HG02970 (cell line): ENCODE measurements around the gene MAP2.

Source experiments
- ATAC-seq: cut with Tn5 transposase; IDR thresholded peaks from one replicate; pipeline ENCODE4 v1.9.1; 2021; ENCODE audit warnings: mild to moderate bottlenecking, moderate library complexity, moderate number of reproducible peaks; ENCODE audit not compliant: unreplicated experiment, low FRiP score

The MAP2 gene

DNA sequence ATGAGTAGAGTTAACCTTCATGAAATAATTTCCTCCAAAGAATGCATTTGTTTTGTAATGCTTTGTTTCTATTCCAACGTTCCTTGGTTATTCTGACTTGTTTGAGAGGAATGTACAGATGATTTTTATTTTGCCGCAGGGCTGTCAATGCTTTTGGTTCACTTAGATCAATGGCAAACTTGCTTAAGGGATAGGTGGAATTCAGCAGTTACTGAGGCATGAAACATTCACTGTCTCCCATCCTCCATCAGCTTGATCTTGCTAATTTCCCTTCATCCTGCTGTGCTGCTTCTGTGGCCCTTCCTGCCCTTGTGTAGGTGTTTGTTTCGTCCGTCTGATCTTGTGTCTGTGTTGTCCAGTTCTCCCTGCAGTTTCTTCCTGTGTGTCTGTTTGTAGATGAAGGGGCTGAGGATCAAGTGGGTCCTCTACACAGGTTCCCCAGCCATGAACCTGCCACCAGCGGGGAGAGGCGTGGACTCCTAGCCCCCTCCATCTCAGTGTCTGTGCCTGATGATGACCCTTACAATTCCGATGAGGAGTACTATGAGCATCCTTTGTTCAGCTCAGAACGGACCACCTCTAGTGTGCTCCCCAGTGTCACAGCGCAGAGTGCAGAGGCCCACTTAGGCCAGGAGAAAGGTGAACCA is 263.6 kb downstream of the MAP2 start:
- no peak for ATAC-seq

DNA sequence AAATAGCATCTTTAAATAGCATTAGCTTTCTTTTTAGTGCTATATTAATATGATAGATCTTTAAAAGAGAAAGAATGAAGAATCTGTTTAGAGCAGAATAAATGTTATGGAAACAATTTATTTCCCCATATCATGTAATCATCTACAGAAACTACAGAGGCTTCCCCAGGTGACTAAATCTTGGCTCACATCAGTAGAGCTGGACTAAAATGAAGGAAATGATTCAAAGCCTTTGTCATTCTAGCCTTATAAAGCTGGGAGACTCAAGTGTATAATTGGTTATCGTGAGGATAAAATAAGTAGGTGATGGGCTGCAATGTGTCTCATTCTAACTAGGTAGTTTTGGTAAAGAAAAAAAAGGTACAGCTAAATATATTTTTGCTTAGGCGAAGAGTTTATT is 264.5 kb downstream of the MAP2 start:
- no peak for ATAC-seq

DNA sequence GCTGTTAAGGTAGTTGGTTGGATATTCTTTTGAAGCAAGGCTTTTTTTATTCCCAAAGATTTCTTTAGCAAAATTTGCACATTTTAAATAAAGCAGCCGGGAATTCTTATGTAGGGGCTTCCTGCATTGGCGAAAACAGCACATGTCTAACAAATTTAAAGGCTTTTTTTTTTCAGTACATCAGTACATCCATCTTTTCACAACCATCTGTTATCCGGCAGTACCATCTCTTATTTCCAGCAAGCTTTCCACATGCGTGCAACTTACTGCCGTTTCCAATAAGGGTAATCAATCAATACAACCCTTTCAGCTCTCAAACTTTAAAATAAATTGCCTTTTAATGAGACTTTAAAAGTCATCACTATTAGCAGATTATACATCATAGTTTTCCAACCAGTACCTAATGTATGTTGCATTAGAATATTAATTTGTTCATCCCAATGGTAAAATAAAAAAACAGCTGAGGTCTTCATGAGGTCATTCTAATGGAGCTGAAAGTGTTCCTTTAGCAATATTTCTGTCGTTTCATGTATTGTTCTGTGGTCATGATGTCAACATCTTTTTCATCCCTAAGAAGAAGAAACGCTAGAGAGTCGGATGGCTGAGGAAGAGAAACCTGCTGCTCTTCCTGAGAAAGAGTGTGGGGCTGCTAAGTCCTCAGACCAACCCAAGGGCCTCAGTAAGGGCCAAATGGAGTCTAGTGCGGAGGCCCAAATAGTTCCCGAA is 266.3 kb downstream of the MAP2 start:
- ATAC-seq = no peak

DNA sequence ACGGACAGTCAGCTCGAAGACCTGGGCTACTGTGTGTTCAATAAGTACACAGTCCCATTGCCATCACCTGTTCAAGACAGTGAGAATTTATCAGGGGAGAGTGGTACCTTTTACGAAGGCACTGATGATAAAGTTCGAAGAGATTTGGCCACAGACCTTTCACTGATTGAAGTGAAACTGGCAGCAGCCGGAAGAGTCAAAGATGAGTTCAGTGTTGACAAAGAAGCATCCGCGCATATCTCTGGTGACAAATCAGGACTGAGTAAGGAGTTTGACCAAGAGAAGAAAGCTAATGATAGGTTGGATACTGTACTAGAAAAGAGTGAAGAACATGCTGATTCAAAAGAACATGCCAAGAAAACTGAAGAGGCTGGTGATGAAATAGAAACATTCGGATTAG is 270.9 kb downstream of the MAP2 start:
- no peak for ATAC-seq

DNA sequence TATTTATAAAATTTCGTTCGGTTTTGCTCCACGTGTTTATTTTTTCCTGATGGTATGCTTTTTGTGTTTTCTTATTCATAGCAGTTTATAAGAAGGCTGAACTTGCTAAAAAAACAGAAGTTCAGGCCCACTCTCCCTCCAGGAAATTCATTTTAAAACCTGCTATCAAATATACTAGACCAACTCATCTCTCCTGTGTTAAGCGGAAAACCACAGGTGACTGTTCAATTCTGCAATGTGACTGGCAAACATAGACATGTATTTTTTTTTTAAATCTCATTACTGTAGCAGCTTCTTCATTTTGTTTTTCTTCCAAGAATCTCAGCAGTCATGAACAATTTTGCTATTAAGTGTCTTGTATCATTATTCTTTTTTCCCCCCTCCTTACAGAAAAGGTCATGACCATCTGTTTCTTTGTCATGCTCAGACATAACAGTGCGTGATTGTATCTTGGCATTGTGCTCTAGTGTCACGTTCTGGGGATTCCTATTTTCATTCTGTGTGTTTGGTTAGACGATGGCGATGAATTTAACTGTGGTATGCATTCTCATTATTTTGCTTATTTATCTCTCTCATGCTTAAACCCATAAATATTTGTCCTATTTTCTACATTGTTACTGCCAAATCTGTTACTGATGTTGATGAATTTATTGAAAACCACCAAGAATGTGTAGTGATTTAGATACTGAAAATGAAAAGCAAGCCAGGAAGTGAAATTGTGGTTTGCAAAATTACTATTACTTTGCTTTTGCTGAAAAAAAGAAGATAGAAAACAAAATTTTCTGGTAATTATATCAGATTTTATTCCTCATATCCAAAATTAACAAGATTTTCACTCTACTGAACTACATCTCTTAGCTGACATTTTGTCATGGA is 273.2 kb downstream of the MAP2 start:
- ATAC-seq = peak; percentile 72

DNA sequence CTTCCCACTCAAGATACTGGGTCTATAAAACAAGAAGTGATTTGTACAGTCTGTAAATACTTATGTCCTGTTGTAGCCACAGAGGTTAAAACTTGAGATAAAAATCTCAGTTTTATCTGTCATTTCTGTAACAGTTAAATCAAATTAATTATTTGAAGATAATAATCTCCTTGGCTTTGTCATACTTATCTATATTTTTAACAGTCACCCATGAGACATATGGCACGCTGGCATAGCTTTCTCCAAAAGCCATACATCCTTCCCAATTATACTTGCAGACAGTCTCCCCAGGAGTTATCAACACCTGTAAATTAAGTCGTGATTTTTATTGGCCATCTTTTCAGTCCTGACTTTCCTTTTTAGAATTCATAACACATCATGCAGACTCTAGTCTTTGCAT is 278.9 kb downstream of the MAP2 start:
- no peak for ATAC-seq

DNA sequence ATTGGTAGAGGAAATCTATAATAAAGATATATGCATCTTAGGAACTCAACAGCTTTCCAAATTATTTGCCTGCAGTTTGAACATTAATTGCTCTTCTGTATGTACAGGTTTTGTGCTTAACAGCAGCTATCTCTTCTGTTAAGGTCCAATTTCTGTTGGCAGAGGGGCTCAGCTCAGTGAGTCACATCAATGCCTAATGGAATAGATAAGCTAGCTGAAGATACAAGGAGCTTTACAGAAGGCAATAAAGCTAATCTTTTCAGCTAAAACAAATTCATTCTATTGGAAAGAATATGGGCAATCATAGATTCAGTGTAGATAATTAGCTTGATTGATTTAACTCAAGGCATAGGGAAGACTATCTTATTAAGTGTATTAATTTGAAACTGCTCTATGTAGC is 289.4 kb downstream of the MAP2 start:
- no peak for ATAC-seq

DNA sequence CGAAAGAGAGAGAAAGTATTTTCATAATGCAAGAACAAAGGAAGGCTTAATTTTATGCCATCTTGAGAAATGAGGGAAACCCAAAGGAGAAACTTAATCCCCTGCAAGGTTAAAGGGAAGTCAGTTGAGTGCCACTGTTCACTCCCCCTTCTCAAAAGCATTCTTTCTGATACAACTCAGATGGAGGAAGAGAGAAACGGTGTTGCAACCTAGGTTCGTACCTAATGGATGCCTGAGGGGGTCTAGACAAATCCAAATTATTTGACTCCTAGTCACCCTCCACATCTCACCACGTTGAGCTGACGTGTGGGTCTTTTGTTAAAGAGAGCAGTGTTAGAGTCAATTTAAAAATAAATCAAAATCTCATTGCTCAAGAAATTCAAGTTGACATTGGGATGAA is 295.2 kb downstream of the MAP2 start:
- ATAC-seq = no peak

DNA sequence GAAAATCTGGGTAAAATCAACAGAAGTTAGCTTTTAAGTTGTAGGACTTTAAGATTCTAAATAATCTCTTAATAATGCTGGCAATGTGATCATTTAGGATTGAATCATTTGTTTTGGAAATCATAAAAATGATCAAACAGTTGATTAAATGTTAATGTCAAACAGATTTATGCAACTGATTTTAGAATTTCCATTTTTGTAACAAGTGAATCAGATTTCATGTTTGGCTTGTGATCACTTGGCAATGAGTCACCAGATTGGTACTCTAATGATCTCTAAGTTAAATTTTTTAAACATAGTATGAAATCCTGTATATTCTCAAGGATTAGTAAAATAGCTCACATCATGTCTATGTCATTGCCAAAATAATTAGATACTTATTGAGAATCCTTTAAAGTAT is 297.6 kb downstream of the MAP2 start:
- ATAC-seq = no peak

DNA sequence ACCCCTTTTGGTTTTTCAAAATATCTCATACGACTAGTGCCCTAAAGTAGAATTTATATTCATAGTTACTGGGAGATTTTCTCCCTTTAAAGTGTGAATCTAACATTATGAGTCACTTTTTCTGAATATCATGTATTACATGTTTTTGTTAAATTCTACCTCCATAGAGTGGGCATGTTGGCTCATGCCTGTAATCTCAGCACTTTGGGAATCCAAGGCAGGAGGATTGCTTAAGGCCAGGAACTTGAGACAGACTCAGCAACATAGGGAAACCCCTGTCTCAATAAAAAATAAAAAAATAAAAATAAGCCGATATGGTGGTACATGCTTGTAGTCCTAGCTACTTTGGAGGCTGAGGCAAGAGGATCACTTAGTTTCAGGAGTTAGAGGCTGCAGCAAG is 302.5 kb downstream of the MAP2 start:
- no peak for ATAC-seq

DNA sequence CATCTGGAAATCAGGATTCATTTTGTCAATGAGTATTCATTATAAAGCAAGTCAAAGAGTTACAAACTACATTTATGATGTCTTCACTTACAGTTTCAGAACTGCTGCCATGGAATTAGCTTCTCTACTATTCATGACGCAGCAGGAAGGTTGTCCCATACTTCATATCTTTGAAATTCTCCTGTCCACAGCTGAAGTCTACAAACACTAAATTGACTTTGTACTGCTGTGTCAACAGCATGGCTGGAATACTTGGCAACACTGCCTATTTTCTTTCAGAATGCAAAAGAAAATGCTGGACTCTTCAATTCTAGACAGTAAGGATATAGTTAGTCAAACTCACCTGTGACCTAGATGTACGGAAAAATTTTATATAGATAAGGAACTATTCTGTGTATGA is 303.2 kb downstream of the MAP2 start:
- no peak for ATAC-seq

DNA sequence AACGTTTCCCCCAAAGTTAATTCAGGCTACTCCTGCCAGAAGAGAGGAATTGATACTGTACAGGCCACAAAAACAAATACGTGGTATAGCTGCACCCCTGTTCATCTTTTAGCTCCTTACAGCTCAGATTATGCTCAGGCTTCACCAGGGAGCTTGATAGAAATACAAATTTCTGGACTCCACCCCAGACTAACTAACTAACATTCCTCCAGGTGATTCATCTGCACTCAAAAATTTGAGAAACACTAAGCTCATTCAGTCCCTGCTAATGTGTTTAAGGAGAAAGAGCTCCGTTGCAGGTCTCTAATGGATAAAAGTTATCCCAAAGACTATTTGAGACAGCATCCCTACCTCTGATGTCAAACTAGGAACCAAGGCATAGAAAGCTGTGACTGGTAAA is 311.0 kb downstream of the MAP2 start:
- ATAC-seq = no peak

DNA sequence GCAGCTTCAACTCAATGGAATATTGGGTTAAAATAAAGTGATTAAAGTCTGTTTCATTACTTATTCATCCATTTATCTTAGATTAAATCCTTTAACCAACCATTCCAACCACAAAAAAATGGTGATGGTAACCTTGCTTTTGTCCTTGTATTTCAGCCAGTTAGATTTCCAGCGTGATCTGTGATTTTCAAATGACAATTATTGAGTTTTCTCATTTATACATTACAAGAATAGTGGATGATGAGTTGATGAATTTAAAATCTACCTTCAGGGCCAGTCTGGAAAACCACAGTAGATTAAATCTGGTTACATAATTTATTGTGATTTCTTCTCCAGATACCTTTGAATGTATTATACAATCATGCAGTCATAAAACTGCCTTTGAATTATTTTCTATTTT is 318.1 kb downstream of the MAP2 start:
- no peak for ATAC-seq

DNA sequence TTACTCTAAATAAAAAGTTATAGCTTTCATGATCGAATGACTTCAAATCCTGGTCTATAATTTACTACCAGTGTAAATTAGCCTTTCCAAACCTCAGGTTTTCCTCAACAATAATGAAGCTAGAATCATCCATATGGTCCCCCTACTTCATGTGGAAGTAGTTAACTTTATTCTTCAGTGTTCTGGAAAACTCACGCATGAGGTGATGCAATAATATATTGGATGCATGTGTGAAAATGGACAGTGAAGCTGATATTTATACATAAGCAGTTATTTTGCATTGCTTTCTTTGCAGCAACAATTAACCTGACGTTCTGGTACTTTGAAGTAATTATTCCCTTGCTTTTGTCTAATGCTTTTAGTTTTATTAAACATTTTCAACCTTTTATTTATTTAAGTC is 329.2 kb downstream of the MAP2 start:
- ATAC-seq = no peak

DNA sequence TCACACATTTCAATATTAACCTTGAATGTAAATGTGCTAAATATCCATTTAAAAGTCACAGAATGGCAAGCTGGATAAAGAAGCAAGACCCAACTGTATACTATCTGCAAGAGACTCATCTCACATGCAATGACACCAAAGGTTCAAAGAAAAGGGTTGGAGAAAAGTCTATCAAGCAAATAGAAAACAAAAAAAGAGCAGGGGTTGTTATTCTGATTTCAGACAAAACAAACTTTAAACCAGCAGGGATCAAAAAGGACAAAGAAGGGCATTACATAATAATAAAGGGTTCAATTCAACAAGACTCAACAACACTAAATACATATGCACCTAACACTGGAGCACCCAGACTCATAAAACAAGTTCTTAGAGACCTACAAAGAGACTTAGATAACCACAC is 333.3 kb downstream of the MAP2 start:
- no peak for ATAC-seq

DNA sequence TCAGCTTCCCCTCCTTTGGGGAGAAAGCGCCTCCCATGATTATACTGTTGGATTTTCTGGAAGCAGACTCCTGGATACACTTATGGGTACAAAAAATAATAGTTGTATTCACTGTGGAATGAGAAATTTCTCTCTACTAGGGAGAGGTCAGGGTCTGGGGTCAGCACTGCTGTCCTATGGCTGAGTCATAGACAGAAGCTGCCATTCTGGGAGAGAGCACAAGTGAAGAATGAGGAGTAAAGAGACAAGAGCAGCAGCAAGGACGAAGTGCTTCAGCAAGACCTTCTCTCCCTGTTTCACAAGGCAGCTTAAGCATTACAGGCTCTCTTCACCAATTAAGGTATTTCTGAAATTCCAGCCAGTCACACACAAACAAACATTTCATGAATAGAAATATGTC is 337.7 kb downstream of the MAP2 start:
- ATAC-seq = no peak

DNA sequence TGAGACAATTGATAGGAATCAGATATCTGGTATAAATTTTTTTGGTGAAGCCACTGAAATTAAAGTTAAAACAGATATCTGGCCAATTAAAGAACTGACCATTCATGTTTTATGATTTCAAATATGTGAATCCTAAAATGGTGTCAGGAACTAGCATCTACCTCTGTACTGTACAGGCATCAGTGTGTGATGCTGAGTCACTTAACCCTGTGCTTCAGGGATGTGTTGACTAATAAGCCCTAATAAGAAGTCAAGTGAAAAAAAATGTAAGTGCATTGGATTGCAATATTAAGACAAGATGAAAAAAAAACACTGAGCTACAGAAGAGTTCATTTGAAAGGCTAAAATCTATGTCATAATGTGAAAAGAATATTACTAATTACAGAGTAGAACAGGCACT is 338.7 kb downstream of the MAP2 start:
- no peak for ATAC-seq

DNA sequence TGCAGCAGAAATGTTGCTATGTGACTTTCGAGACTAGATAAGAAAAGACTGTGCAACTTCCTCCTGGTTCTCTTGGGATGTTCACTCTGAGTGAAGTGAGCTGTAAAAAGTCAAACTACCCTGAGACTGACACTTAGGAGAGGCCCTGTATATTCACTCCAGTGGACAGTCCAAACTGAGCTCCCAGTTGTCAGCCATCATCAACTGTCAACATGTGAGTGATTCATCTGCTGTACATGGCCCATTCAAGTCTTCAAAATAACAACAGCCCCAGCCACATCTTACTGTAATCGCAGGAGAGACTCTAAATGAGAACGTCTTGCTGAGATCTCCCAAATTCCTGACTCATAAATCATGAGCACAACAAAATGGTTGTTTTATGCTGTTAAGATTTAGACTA is 339.3 kb downstream of the MAP2 start:
- ATAC-seq = no peak

DNA sequence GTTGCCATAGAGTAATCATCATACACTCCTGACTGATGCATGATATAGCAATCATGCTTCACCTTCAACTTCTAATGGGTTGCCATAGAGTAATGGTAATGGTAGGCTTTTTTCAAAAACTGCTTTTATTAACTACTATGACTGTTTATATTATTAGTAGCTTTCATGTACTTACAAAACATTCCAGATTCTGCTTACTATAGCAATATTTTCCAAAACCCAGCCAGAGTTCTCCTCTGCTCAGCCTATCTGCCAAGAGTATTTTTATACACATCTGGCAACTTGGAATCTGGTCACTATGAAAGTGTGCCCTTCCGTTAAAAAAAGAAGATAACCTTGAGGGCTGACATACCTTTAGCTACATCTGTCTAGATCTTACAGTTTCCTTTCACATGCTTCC is 342.8 kb downstream of the MAP2 start:
- no peak for ATAC-seq

DNA sequence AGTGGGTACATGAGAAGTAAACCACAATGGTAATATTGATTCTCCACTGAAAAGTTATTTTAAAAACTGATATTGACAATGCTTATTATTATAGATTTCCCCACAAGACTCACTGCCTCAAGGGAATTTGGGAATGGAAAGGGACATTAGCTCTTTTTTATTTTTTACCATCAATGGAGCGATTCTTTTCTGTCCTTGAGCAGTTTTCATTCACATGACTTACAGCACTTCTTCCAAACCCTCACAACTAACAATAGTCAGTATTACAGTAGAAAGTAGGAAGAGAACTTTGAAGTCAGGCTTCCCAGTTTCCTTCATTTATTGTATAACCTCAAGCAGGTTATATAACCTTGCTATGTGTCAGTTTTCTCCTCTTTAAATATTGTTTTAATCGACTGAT is 343.5 kb downstream of the MAP2 start:
- ATAC-seq = no peak

DNA sequence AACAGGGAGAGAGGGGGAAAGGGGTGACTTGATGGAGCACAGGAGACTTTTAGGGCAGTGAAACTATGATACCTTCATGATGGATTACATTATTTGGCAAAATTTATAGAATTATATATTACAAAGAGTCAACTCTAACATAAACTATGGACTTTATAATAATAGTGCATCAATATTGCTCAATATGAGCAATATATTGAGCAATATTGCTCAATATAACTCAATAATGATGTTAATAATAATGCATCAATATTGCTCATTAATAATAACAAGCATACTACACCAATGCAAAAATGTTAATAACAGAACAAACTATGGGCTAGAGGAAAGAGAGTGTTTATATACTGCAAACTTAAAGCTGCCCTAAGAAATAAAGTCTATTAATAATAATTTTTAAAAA is 344.7 kb downstream of the MAP2 start:
- ATAC-seq = no peak
